Measurements from ENCODE around the gene CTXND1. TPM values are rescaled to one million over a fixed set of nuclear protein-coding genes. Genes with fewer than 3 reads are reported as not detected.

The CTXND1 gene
- total and polyA plus RNA-seq, 4 donors = 5.0 to 23.3 (median 12.3) TPM

- WGBS (ENCODE audit: insufficient coverage) = 74% methylated on average over 3 of the region's 4 CpGs
- H3K27ac ChIP-seq (ENCODE audit: low read depth, low read length) = no peak overlapping the region
- peaks cover 37% of the 10 kb centered on the region for H3K36me3 ChIP-seq (ENCODE audit: control insufficient read depth, insufficient read depth, low read length)
- H3K27me3 ChIP-seq (ENCODE audit: control insufficient read depth, insufficient read depth, low read length) = no peaks in the 10 kb centered on the region
- no peak overlapping the region for H3K4me3 ChIP-seq (ENCODE audit: low read depth, low read length)
- DNase-seq (ENCODE audit: low read depth in 4 of 6, low spot score in 6 of 6) = no peak
- H3K4me1 ChIP-seq (ENCODE audit: control insufficient read depth, insufficient read depth, low read length) = peaks cover 7% of the 10 kb centered on the region
- no peaks in the 10 kb centered on the region for H3K9me3 ChIP-seq (ENCODE audit: control insufficient read depth, insufficient read depth, low read length)
Observed at GRCh38 chr15:80171787-80172186, 80.2 kb downstream of the CTXND1 start.

- Histone ChIP-seq H3K4me3 (ENCODE audit: low read depth, low read length) (no peak overlapping the region), H3K36me3 (ENCODE audit: control insufficient read depth, insufficient read depth, low read length) (peaks cover 30% of the 10 kb centered on the region)
- WGBS (ENCODE audit: insufficient coverage) = no CpG with 5 or more reads among the region's 2 CpGs
Observed at GRCh38 chr15:80170596-80170995, 81.4 kb downstream of the CTXND1 start.

GRCh38 chr15:80169768-80170357 lies 82.2 kb downstream of the CTXND1 start:
- peaks cover 7% of the 10 kb centered on the region for H3K4me1 ChIP-seq (ENCODE audit: control insufficient read depth, insufficient read depth, low read length)
- no peak for DNase-seq (ENCODE audit: low read depth in 4 of 6, low spot score in 6 of 6)
- H3K27ac ChIP-seq (ENCODE audit: low read depth, low read length) = no peak overlapping the region
- H3K4me3 ChIP-seq (ENCODE audit: low read depth, low read length) = no peak overlapping the region
- peaks cover 23% of the 10 kb centered on the region for H3K36me3 ChIP-seq (ENCODE audit: control insufficient read depth, insufficient read depth, low read length)
- no peaks in the 10 kb centered on the region for H3K27me3 ChIP-seq (ENCODE audit: control insufficient read depth, insufficient read depth, low read length)
- H3K9me3 ChIP-seq (ENCODE audit: control insufficient read depth, insufficient read depth, low read length) = no peaks in the 10 kb centered on the region
- 91% methylated on average over 7 of the region's 12 CpGs for WGBS (ENCODE audit: insufficient coverage)

More at GRCh38 chr15:80170596-80170995, 81.4 kb downstream of the CTXND1 start:
- no peak overlapping the region for H3K27ac ChIP-seq (ENCODE audit: low read depth, low read length)
- H3K4me1 ChIP-seq (ENCODE audit: control insufficient read depth, insufficient read depth, low read length) = peaks cover 7% of the 10 kb centered on the region
- no peaks in the 10 kb centered on the region for H3K9me3 ChIP-seq (ENCODE audit: control insufficient read depth, insufficient read depth, low read length)
- DNase-seq (ENCODE audit: low read depth in 4 of 6, low spot score in 6 of 6) = no peak
- H3K27me3 ChIP-seq (ENCODE audit: control insufficient read depth, insufficient read depth, low read length) = no peaks in the 10 kb centered on the region

- H3K36me3 ChIP-seq (ENCODE audit: control insufficient read depth, insufficient read depth, low read length) = peaks cover 10% of the 10 kb centered on the region
- DNase-seq (ENCODE audit: low read depth in 4 of 6, low spot score in 6 of 6) = no peak
- no peaks in the 10 kb centered on the region for H3K9me3 ChIP-seq (ENCODE audit: control insufficient read depth, insufficient read depth, low read length)
- no peaks in the 10 kb centered on the region for H3K27me3 ChIP-seq (ENCODE audit: control insufficient read depth, insufficient read depth, low read length)
- H3K27ac ChIP-seq (ENCODE audit: low read depth, low read length) = no peak overlapping the region
- no peak overlapping the region for H3K4me3 ChIP-seq (ENCODE audit: low read depth, low read length)
- peaks cover 6% of the 10 kb centered on the region for H3K4me1 ChIP-seq (ENCODE audit: control insufficient read depth, insufficient read depth, low read length)
- 65% methylated on average over 2 of the region's 5 CpGs for WGBS (ENCODE audit: insufficient coverage)
Observed at GRCh38 chr15:80168421-80168820, 83.6 kb downstream of the CTXND1 start.

- Histone ChIP-seq H3K4me3 (ENCODE audit: low read depth, low read length) (no peak overlapping the region), H3K4me1 (ENCODE audit: control insufficient read depth, insufficient read depth, low read length) (peaks cover under 1% of the 10 kb centered on the region), H3K27ac (ENCODE audit: low read depth, low read length) (no peak overlapping the region), H3K9me3 (ENCODE audit: control insufficient read depth, insufficient read depth, low read length) (no peaks in the 10 kb centered on the region), H3K36me3 (ENCODE audit: control insufficient read depth, insufficient read depth, low read length) (peaks cover 13% of the 10 kb centered on the region), H3K27me3 (ENCODE audit: control insufficient read depth, insufficient read depth, low read length) (no peaks in the 10 kb centered on the region)
- 98% methylated on average over 6 of the region's 8 CpGs for WGBS (ENCODE audit: insufficient coverage)
- no peak for DNase-seq (ENCODE audit: low read depth in 4 of 6, low spot score in 6 of 6)
Observed at GRCh38 chr15:80167936-80168335, 84.1 kb downstream of the CTXND1 start.

GRCh38 chr15:80163897-80164296 lies 88.1 kb downstream of the CTXND1 start:
- WGBS (ENCODE audit: insufficient coverage) = 100% methylated on average over 1 of the region's 1 CpG
- H3K36me3 ChIP-seq (ENCODE audit: control insufficient read depth, insufficient read depth, low read length) = peaks cover 24% of the 10 kb centered on the region

GRCh38 chr15:80163217-80163616 lies 88.8 kb downstream of the CTXND1 start:
- Histone ChIP-seq H3K27me3 (ENCODE audit: control insufficient read depth, insufficient read depth, low read length) (no peaks in the 10 kb centered on the region), H3K36me3 (ENCODE audit: control insufficient read depth, insufficient read depth, low read length) (peaks cover 26% of the 10 kb centered on the region), H3K4me1 (ENCODE audit: control insufficient read depth, insufficient read depth, low read length) (no peaks in the 10 kb centered on the region), H3K4me3 (ENCODE audit: low read depth, low read length) (no peak overlapping the region), H3K9me3 (ENCODE audit: control insufficient read depth, insufficient read depth, low read length) (no peaks in the 10 kb centered on the region), H3K27ac (ENCODE audit: low read depth, low read length) (no peak overlapping the region)
- 95% methylated on average over 3 of the region's 5 CpGs for WGBS (ENCODE audit: insufficient coverage)
- no peak for DNase-seq (ENCODE audit: low read depth in 4 of 6, low spot score in 6 of 6)

More at GRCh38 chr15:80163897-80164296, 88.1 kb downstream of the CTXND1 start:
- H3K27ac ChIP-seq (ENCODE audit: low read depth, low read length) = no peak overlapping the region
- no peaks in the 10 kb centered on the region for H3K4me1 ChIP-seq (ENCODE audit: control insufficient read depth, insufficient read depth, low read length)
- no peak for DNase-seq (ENCODE audit: low read depth in 4 of 6, low spot score in 6 of 6)
- no peaks in the 10 kb centered on the region for H3K9me3 ChIP-seq (ENCODE audit: control insufficient read depth, insufficient read depth, low read length)
- no peaks in the 10 kb centered on the region for H3K27me3 ChIP-seq (ENCODE audit: control insufficient read depth, insufficient read depth, low read length)
- no peak overlapping the region for H3K4me3 ChIP-seq (ENCODE audit: low read depth, low read length)

- Histone ChIP-seq H3K9me3 (ENCODE audit: control insufficient read depth, insufficient read depth, low read length) (no peaks in the 10 kb centered on the region), H3K4me1 (ENCODE audit: control insufficient read depth, insufficient read depth, low read length) (no peaks in the 10 kb centered on the region), H3K27ac (ENCODE audit: low read depth, low read length) (no peak overlapping the region), H3K36me3 (ENCODE audit: control insufficient read depth, insufficient read depth, low read length) (peaks cover 26% of the 10 kb centered on the region), H3K27me3 (ENCODE audit: control insufficient read depth, insufficient read depth, low read length) (no peaks in the 10 kb centered on the region), H3K4me3 (ENCODE audit: low read depth, low read length) (no peak overlapping the region)
- WGBS (ENCODE audit: insufficient coverage) = 74% methylated on average over 4 of the region's 6 CpGs
- no peak for DNase-seq (ENCODE audit: low read depth in 4 of 6, low spot score in 6 of 6)
Observed at GRCh38 chr15:80162059-80162554, 89.9 kb downstream of the CTXND1 start.

GRCh38 chr15:80161468-80162016 lies 90.5 kb downstream of the CTXND1 start:
- Histone ChIP-seq H3K4me1 (ENCODE audit: control insufficient read depth, insufficient read depth, low read length) (no peaks in the 10 kb centered on the region), H3K9me3 (ENCODE audit: control insufficient read depth, insufficient read depth, low read length) (no peaks in the 10 kb centered on the region), H3K36me3 (ENCODE audit: control insufficient read depth, insufficient read depth, low read length) (peaks cover 26% of the 10 kb centered on the region), H3K4me3 (ENCODE audit: low read depth, low read length) (no peak overlapping the region), H3K27ac (ENCODE audit: low read depth, low read length) (no peak overlapping the region), H3K27me3 (ENCODE audit: control insufficient read depth, insufficient read depth, low read length) (no peaks in the 10 kb centered on the region)
- 93% methylated on average over 6 of the region's 6 CpGs for WGBS (ENCODE audit: insufficient coverage)
- DNase-seq (ENCODE audit: low read depth in 4 of 6, low spot score in 6 of 6) = no peak

GRCh38 chr15:80160570-80161156 lies 91.3 kb downstream of the CTXND1 start:
- DNase-seq (ENCODE audit: low read depth in 4 of 6, low spot score in 6 of 6) = no peak
- no peaks in the 10 kb centered on the region for H3K4me1 ChIP-seq (ENCODE audit: control insufficient read depth, insufficient read depth, low read length)
- no peak overlapping the region for H3K27ac ChIP-seq (ENCODE audit: low read depth, low read length)
- H3K27me3 ChIP-seq (ENCODE audit: control insufficient read depth, insufficient read depth, low read length) = no peaks in the 10 kb centered on the region
- no peaks in the 10 kb centered on the region for H3K9me3 ChIP-seq (ENCODE audit: control insufficient read depth, insufficient read depth, low read length)
- H3K36me3 ChIP-seq (ENCODE audit: control insufficient read depth, insufficient read depth, low read length) = peaks cover 26% of the 10 kb centered on the region
- WGBS (ENCODE audit: insufficient coverage) = 73% methylated on average over 2 of the region's 7 CpGs
- no peak overlapping the region for H3K4me3 ChIP-seq (ENCODE audit: low read depth, low read length)
